WTC11 (cell line): ENCODE results near the gene ANKS6. TPM values are rescaled to one million over a fixed set of nuclear protein-coding genes. Genes with fewer than 3 reads are reported as not detected.

ENCODE experiments used
- ATAC-seq: fragments of 200-7000 bp; cut with Tn5 transposase; 2 replicates; pipeline ENCODE4 v1.10.0; 2021; ENCODE audit warnings: mild to moderate bottlenecking, moderate library complexity
- CTCF ChIA-PET: fragments of 300-600 bp; sonication (Branson Sonifier 250); formaldehyde crosslinking; loops from one replicate; lab custom pipeline; 2021; ENCODE audit warnings: antibody characterized with exemption; lab: Charles Lee
- POLR2A ChIA-PET: fragments of 350-600 bp; sonication (Branson Sonifier 250); formaldehyde crosslinking; loops from one replicate; lab custom pipeline; 2021; ENCODE audit warnings: antibody characterized with exemption; lab: Charles Lee
- DNase-seq: peaks from one replicate; pipeline ENCODE4 v3.0.0; 2021; ENCODE audit warnings: low spot score
- H3K27ac Mint-ChIP-seq: 2 replicates; pipeline ENCODE4 v1.8.0; 2021; ENCODE audit warnings: mixed read lengths
- H3K27me3 Mint-ChIP-seq: 2 replicates; pipeline ENCODE4 v1.8.0; 2021; ENCODE audit warnings: low read depth, mild to moderate bottlenecking, moderate library complexity, mixed read lengths
- H3K36me3 Mint-ChIP-seq: 2 replicates; pipeline ENCODE4 v1.8.0; 2021; ENCODE audit warnings: mixed read lengths
- H3K4me1 Mint-ChIP-seq: 2 replicates; pipeline ENCODE4 v1.8.0; 2022; ENCODE audit warnings: mixed read lengths
- H3K4me3 Mint-ChIP-seq: 2 replicates; pipeline ENCODE4 v1.8.0; 2021; ENCODE audit warnings: mild to moderate bottlenecking, moderate library complexity, mixed read lengths
- H3K9me3 Mint-ChIP-seq: 2 replicates; pipeline ENCODE4 v1.8.0; 2021; ENCODE audit warnings: mixed read lengths
- ELF4 ChIP-seq: sonication (generic); formaldehyde crosslinking; IDR thresholded peaks from 2 replicates; pipeline ENCODE4 v1.8.1; 2022; ENCODE audit warnings: low read depth, mild to moderate bottlenecking, moderate library complexity, missing genetic modification reagents
- ESRRA ChIP-seq: sonication (generic); formaldehyde crosslinking; IDR thresholded peaks from 2 replicates; pipeline ENCODE4 v1.8.1; 2022; ENCODE audit warnings: mild to moderate bottlenecking, missing genetic modification reagents, borderline replicate concordance
- GABPB1 ChIP-seq: sonication (generic); formaldehyde crosslinking; IDR thresholded peaks from 2 replicates; pipeline ENCODE4 v1.8.1; 2023; ENCODE audit warnings: mild to moderate bottlenecking, missing genetic modification reagents
- HMGA2 ChIP-seq: fragments of 250-450 bp; sonication (Bioruptor Pico); IDR thresholded peaks from 2 replicates; pipeline ENCODE4 v1.4.0; 2021; ENCODE audit warnings: mild to moderate bottlenecking, moderate library complexity
- KAT7 ChIP-seq: sonication (generic); formaldehyde crosslinking; IDR thresholded peaks from 2 replicates; pipeline ENCODE4 v1.8.1; 2023; ENCODE audit warnings: missing genetic modification reagents, mild to moderate bottlenecking, borderline replicate concordance
- MAX ChIP-seq: sonication (generic); formaldehyde crosslinking; IDR thresholded peaks from 2 replicates; pipeline ENCODE4 v1.8.0; 2022; ENCODE audit warnings: mild to moderate bottlenecking, missing genetic modification reagents
- NFYB ChIP-seq: sonication (generic); formaldehyde crosslinking; conservative IDR thresholded peaks from 2 replicates; pipeline ENCODE4 v1.8.0; 2022; ENCODE audit warnings: low read depth, missing genetic modification reagents
- NR2C2 ChIP-seq: sonication (generic); formaldehyde crosslinking; IDR thresholded peaks from 2 replicates; pipeline ENCODE4 v1.8.0; 2022; ENCODE audit warnings: mild to moderate bottlenecking, missing genetic modification reagents
- NR3C1 ChIP-seq: sonication (generic); formaldehyde crosslinking; conservative IDR thresholded peaks from 2 replicates; pipeline ENCODE4 v1.8.1; 2023; ENCODE audit warnings: low read depth, mild to moderate bottlenecking, missing genetic modification reagents
- OVOL2 ChIP-seq: fragments of 250-450 bp; sonication (Bioruptor Pico); IDR thresholded peaks from 2 replicates; pipeline ENCODE4 v1.9.0; 2021; ENCODE audit warnings: mild to moderate bottlenecking, borderline replicate concordance
- SP1 ChIP-seq: sonication (generic); formaldehyde crosslinking; conservative IDR thresholded peaks from 2 replicates; pipeline ENCODE4 v1.8.1; 2022; ENCODE audit warnings: missing genetic modification reagents
- STAT6 ChIP-seq: sonication (generic); formaldehyde crosslinking; conservative IDR thresholded peaks from 2 replicates; pipeline ENCODE4 v1.8.1; 2023; ENCODE audit warnings: mild to moderate bottlenecking, low read depth, missing genetic modification reagents, moderate library complexity
- TCF7 ChIP-seq: sonication (generic); formaldehyde crosslinking; IDR thresholded peaks from 2 replicates; pipeline ENCODE4 v1.8.0; 2022; ENCODE audit warnings: mild to moderate bottlenecking, low read depth, missing genetic modification reagents, moderate library complexity
- USF2 ChIP-seq: sonication (generic); formaldehyde crosslinking; IDR thresholded peaks from 2 replicates; pipeline ENCODE4 v1.8.1; 2023; ENCODE audit warnings: mild to moderate bottlenecking, missing genetic modification reagents, moderate library complexity
- ZNF121 ChIP-seq: sonication (generic); formaldehyde crosslinking; IDR thresholded peaks from 2 replicates; pipeline ENCODE4 v1.8.0; 2023; ENCODE audit warnings: missing genetic modification reagents
- ZNF219 ChIP-seq: sonication (generic); formaldehyde crosslinking; IDR thresholded peaks from 2 replicates; pipeline ENCODE4 v1.8.0; 2023; ENCODE audit warnings: missing genetic modification reagents, mild to moderate bottlenecking, borderline replicate concordance
- ZNF263 ChIP-seq: sonication (generic); formaldehyde crosslinking; IDR thresholded peaks from 2 replicates; pipeline ENCODE4 v1.8.1; 2022; ENCODE audit warnings: low read depth, mild to moderate bottlenecking, moderate library complexity, missing genetic modification reagents
- ZNF317 ChIP-seq: sonication (generic); formaldehyde crosslinking; IDR thresholded peaks from 2 replicates; pipeline ENCODE4 v1.8.1; 2023; ENCODE audit warnings: low read depth, mild to moderate bottlenecking, moderate library complexity, missing genetic modification reagents, borderline replicate concordance
- ZSCAN18 ChIP-seq: fragments of 250-450 bp; sonication (Bioruptor Pico); IDR thresholded peaks from 2 replicates; pipeline ENCODE4 v2.1.2; 2022; ENCODE audit warnings: mild to moderate bottlenecking, moderate library complexity
- total RNA-seq: library from RNA; stranded (reverse); gene quantifications from 3 replicates; pipeline ENCODE4 v1.2.3, GENCODE V29; 2021
- TF ChIP-seq, protein P1 (sequence below): fragments of 250-450 bp; sonication (Bioruptor Pico); conservative IDR thresholded peaks from 2 replicates; pipeline ENCODE4 v1.9.0; 2021; ENCODE audit warnings: mild to moderate bottlenecking
- TF ChIP-seq, protein P2 (sequence below): sonication (generic); formaldehyde crosslinking; conservative IDR thresholded peaks from 2 replicates; pipeline ENCODE4 v1.8.1; 2022; ENCODE audit warnings: mild to moderate bottlenecking, missing genetic modification reagents

Gene ANKS6
- total RNA-seq, 1 experiment from 2014 or later = 65.1 TPM

- TF ChIP-seq NR2C2 (CRISPR knock-in tag) (no peak), OVOL2 (CRISPR knock-in tag) (no peak), KAT7 (CRISPR knock-in tag) (no peak), TCF7 (CRISPR knock-in tag) (no peak), STAT6 (CRISPR knock-in tag) (no peak), MAX (CRISPR knock-in tag) (no peak), ESRRA (CRISPR knock-in tag) (no peak)
- TF ChIP-seq, protein P1, sequence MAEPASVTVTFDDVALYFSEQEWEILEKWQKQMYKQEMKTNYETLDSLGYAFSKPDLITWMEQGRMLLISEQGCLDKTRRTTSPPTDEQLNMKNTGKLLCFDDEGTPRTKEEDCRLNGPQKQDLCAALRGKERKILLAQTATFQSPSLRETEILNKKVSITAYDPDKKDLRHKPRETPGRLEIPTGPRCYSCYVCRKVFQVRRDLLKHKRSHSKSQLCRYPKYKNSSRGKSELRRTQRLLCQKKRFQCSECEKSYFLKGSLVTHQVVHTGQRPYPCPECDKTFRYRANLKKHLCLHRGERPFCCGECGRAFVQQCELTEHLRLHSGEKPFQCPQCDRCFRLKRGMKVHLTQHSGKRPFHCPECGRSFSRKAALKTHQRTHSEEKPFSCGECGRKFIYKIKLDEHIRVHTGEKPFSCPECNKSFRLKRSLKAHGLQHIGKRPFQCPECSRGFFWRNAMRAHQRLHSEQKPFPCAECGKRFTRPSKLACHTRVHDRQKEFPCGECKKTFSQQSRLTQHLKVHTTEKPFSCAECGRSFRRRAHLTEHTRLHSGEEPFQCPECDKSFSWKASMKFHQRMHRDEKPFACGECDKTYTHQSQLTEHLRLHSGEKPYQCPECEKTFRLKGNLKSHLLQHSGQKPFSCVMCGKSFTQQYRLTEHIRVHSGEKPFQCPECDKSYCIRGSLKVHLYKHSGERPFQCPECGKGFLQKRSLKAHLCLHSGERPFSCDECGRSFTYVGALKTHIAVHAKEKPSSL (CRISPR knock-in tag) = no peak
Measured at GRCh38 chr9:98789483-98790133, 6.7 kb downstream of the ANKS6 start (continued).

DNA sequence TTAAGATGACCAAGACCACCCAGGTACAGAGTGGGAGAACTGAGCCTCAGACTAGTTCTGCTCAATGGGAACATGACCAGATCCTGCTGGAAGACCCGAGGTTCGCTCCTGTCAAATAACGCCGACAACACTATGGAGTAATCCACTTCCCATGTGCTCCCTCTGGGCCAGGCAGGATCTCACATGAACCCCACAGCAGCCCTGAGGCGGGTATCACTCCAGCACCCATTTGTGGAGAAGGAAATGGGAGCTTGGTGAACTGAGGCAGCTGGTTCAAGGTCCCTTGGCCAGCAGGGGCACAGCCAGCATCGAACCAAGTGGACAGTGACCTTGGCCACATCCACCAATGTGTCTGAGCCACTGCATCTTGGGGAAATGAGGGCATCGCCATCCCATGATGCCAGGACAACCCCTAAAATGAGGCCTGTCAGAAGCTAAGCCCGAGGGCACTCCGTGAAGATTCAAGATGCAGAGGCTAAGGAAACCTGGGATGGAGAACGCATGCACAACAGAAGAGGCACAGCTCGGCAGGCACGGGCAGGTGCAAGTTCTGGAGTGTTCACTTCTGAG is 8.5 kb downstream of the ANKS6 start:
- POLR2A ChIA-PET = no interaction called here
- ATAC-seq (no peak), DNase-seq (no peak)
- H3K36me3 Mint-ChIP-seq = peaks cover 37% of the 10 kb centered on the region
- H3K9me3 Mint-ChIP-seq = no peaks in the 10 kb centered on the region
- no peak overlapping the region for H3K4me3 Mint-ChIP-seq
- H3K27ac Mint-ChIP-seq = no peak overlapping the region
- H3K4me1 Mint-ChIP-seq = peaks cover 22% of the 10 kb centered on the region
- CTCF ChIA-PET = interaction anchor here (1.3 kb wide), 1 partner anchor 12 kb away, joined by 5 read pairs; no protein-coding TSS in a partner anchor
- no peaks in the 10 kb centered on the region for H3K27me3 Mint-ChIP-seq
- no peak for TF ChIP-seq STAT6 (CRISPR knock-in tag)
- TF ChIP-seq ELF4 (CRISPR knock-in tag) = no peak
- TF ChIP-seq, protein P1 (CRISPR knock-in tag) = no peak
- TF ChIP-seq ZNF121 = no peak
- TF ChIP-seq MAX (CRISPR knock-in tag) = no peak
- no peak for TF ChIP-seq ZNF219 (CRISPR knock-in tag)
- TF ChIP-seq USF2 = no peak
- no peak for TF ChIP-seq ZSCAN18 (CRISPR knock-in tag)
- TF ChIP-seq, protein P2, sequence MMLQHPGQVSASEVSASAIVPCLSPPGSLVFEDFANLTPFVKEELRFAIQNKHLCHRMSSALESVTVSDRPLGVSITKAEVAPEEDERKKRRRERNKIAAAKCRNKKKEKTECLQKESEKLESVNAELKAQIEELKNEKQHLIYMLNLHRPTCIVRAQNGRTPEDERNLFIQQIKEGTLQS (CRISPR knock-in tag) = no peak
- no peak for TF ChIP-seq SP1 (CRISPR knock-in tag)
- TF ChIP-seq GABPB1 (CRISPR knock-in tag) = no peak
- TF ChIP-seq NR3C1 (CRISPR knock-in tag) = no peak
- TF ChIP-seq HMGA2 (CRISPR knock-in tag) = no peak
- TF ChIP-seq NFYB = no peak
- no peak for TF ChIP-seq ZNF317
- no peak for TF ChIP-seq TCF7 (CRISPR knock-in tag)
- no peak for TF ChIP-seq ZNF263
